ENCODE measurements around the gene CFAP20.
A peak's percentile ranks its signal among the peaks of the same experiment; 100 is the strongest.
"Not testable (repeated sequence)": the region's sequence is repeated elsewhere in the genome, so short reads cannot be mapped to it uniquely, and the experiment has no call there.

Gene CFAP20

DNA sequence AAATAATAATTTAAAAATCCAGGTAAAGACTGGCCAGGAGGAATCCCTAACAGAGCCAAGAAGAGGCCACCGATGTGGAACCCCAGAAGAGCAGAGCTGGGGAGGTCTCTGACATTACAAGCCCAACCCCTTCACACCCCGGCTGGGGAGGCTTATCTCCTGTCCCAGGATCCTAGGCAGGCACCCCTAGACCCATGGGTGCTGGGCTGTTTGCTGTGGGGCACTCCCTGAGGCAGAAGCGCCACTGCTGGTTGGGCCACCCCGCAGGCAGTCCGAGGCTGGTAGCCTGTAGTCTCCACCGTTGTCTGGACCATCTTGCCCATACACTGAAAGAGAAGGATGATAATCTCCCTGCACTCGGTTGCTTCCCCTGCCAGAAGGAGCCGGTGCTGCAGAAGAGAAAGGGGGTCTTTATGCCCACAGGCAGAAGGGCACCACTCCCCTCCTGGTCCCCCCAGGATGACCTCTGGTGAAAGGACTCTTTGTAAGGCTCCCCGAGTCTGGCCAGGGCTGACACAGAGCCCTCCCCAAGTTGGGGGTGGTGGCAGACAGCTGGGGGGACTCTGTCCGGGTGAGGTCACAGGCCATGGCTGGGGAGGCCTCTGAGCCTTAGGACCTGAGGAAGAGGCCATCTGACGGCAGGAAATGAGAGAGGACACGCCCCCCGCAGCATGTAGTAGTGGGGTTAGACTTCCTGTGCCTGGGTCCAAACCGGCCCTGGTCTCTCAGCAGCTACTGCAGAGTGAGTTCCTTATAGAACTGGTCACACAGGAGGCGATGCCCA lies 34.2 kb downstream of the CFAP20 start:
- DNase-seq, result no peak

DNA sequence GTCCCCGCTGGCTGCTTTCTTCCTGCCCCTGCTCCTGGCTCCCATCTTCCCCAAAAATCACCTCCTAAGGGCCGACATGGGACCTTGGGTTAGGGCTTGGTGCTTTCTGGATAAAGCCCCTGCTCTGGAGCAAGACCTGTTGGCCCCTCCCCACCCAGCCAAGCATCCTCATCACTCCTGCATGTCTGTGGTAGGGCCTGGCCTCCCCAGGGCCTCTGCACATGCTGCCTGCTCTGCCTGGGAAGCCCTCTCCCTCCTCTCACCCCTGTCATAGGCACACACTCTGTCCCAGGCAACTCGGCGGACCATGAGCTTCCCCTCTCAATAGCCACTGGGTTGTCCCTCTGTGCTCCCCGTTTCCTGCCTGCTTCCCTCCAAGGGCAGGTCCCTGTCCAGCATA lies 35.2 kb downstream of the CFAP20 start:
- no peak for DNase-seq

DNA sequence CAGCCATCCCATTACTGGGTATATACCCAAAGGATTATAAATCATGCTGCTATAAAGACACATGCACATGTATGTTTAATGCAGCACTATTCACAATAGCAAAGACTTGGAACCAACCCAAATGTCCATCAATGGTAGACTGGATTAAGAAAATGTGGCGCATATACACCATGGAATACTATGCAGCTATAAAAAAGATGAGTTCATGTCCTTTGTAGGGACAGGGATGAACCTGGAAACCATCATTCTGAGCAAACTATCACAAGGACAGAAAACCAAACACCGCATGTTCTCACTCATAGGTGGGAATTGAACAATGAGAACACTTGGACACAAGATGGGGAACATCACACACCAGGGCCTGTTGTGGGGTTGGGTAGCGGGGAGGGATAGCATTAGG lies 38.8 kb downstream of the CFAP20 start:
- DNase-seq, result not testable (repeated sequence)

DNA sequence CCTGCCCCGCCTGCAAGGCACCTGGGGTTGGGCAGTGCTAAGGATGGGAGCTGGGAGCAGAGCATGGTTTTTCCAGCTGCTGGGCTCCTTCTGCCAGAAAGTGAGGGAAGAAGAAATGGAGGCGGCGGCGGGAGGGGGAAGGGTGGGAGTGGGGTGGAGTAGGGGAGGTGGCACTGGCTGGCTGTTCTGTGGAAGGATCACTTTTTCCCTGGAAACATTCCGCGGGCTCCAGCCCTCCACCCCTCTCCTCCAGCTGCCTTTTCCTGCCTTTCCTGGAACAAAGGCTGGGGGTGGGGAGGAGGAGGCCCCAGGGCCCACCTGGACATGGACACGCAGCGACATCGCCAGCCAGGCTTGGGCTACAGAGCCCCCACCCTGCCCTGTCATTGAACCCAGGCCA lies 41.1 kb downstream of the CFAP20 start:
- no peak for DNase-seq

DNA sequence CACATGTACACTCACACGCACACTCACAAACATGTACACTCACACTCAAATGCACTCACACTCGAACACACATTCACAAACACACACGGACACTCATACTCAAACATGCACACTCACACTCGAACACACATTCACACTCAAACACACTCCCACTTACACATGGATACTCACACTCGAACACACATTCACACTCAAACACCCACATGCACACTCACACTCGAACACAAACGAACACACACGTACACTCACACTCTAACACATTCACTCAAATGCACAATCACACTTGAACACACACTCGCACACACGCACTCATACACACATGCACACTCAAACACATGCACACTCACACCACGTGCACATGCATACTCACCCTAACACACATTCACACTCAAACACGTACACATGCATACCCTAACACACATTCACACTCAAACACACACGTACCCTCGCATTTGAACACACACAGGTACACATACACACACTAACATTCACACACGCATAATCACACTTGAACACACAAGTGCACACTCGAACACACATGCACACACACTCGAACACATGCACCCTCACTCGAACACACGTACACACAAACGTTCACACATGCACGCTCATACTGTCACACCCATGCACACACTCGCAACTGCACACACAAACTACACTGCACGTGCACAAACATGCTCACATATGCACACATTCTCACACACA lies 41.8 kb downstream of the CFAP20 start:
- DNase-seq, result no peak

DNA sequence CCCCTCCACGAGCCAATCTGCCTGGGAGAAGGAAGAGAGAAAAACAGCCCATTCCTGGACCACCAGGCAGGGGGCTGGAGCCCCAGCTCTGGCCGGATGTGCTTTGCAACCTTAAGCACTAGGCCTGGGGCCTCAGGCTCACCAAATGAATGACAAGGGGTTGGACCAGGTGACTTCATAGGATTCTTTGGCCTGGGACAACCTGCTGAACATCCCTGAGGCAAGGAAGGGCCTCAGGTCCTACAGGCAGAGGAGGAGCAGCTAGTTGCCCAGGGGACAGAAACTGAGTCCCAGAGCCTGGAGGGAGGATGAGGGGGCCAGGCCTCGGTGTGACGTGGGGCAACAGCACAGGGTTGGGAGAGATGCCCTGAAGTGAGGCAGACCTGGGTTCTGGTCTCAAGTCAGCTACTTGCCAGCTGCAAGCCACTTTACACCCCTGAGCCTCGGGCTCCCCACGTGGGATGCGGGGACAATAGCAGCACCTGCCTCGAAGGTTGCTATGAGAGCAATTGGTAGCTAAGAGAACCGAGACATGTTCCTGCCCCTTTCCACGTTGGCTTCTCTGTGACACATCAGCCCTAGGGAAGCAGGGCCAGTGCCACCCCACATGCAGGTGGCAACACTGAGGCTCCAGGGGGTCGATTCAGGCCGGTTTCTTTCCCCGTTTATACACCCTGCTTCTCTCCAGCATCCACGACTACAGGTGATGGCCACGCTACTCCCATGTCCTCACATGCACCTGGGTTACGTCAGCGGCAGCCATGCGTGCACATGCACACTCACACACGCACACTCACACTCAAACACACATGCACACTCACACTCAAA lies 42.6 kb downstream of the CFAP20 start:
- peak; percentile 74 for DNase-seq

DNA sequence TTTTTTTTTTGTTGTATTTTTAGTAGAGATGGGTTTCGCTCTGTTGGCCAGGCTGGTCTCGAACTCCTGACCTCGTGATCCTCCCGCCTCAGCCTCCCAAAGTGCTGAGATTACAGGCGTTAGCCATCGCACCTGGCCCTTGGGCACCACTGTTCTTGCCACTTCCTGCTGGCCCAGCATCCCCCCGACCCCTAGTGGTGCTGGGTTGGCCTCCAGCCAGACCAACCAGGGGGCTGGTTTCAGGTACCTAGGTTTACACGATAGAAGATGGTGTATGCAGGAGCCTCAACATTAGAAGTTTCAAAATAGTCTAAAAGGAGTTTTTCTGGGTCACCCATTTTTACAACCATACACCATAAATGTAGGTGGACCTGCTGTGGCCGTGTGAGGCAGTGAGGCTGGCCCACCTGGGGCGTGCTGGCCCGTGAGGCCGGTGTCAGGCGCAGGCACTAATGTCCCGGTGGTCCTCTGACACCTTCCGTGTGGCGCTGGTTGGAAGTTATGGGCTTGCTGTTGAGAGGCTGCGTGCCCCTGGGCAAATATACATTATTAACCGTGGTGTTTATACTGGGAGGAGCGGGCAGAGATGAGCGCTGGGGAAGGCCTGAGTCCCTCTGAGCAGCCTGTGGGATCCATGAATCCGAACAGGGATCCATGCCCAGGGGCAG lies 43.5 kb downstream of the CFAP20 start:
- no peak for DNase-seq

DNA sequence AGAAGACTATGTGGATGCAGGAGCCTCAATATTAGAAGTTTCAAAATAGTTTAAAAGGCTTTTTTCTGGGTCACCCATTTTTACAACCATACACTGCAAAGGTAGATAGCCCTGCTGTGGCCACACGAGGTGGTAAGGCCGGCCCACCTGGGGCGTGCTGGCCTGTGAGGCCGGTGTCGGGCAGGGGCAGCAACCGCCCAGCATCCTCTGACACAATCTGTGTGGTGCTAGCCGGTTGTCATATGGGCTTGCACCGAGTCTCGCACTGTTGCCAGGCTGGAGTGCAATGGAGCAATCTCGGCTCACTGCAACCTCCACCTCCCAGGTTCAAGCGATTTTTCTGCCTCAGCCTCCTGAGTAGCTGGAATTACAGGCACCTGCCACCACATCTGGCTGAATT lies 44.0 kb downstream of the CFAP20 start:
- DNase-seq, result no peak

DNA sequence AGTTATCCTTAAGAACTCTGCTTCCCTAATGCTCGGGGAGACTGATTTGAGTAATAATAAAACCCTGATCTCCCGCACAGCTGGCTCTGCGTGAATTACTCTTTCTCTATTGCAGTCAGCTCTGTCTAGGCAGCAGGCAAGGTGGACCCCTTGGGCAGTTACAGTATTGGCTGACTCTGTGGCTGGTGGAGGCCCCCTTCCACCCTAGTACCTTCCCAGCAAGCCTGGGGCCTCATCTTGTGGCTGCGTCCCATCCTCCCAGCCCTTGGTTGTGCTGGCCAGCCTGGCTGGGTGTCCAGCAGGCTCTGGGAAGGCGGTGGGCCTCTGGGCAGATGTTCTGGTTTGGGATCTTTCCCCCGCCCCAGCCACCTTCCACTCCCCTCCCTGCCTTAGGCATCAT lies 44.5 kb downstream of the CFAP20 start:
- no peak for DNase-seq

DNA sequence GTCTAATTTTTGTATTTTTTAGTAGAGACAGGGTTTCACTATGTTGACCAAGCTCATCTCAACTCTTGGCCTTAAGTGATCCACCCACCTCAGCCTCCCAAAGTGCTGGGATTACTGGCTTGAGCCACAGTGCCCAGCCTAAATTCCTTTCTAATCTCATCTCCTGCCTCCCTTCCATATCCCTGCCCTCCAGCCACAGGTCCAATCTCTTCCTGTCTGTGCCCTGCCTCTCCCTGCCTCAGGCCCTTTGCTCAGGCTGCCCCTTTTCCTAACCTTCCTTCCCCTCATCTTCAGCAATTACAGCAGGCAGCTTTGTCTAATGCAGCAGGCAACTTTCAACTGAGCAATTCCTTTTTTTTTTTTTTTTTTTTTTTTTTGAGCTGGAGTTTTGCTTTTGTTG lies 46.8 kb downstream of the CFAP20 start:
- DNase-seq, result no peak

DNA sequence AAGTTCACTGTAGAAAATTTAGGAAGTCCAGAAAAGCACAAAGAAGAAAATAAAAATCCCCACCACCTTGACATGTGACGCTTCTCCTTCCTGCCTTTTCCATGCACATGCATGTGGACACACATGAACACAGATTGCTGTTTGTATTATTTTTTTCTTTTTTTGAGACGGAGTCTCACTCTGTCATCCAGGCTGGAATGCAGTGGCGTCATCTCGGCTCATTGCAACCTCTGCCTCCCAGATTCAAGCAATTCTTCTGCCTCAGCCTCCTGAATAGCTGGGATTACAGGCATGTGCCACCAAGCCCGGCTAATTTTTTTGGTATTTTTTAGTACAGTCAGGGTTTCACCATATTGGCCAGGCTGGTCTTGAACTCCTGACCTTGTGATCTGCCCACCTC lies 48.5 kb downstream of the CFAP20 start:
- not testable (repeated sequence) for DNase-seq

DNA sequence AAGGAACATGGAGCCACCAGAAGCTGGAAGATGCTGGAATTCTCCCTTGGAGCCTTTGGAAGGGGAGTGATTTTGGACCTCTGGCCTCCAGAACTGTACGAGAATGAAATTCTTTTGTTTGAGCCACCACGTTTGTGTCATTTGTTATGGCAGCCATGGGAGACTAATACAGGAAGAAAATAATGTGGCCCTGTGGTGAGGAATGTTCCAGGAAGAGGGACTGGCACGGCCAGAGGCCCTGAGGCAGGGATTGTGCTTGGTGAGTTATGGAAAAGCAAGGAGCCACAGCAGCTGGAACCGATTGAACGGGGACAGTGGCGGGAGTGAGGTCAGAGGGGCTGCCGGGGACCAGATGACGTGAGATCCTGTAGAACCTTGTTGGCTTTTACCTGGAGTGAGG lies 51.4 kb downstream of the CFAP20 start:
- DNase-seq, result no peak

DNA sequence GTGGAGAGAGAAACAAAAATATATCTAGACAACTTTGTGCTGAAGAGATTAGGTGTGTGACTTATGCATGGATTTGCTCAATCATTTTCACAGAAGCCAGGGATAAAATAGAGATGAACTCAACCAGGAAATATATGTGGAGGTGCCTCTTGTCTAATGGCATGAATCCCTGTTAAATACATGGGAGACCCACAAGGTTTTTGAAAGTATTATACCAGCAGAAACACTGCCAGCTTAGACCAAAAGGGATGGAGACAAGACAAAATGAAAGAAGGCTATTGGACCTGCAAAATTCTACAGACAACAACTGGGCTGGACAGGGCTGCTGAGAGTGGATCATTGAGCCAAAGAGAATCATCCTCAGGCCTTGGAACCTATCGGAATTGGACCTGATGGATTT lies 52.7 kb downstream of the CFAP20 start:
- no peak for DNase-seq

DNA sequence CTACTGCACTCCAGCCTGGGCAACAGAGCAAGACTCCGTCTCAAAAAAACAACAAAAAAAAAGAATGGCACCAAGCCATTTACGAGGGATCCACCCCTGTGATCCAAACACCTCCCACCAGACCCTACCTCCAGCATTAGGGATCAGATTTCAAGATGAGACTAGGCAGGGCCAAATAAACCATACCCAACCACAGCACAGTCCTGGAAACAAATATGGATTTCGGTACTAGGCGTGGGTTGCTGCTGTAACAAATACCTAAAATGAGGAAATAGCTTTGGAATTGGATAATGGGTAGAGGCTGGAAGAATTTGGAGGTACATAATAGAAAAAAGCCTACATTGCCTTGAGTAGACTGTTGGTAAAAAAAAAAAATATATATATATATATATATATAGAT lies 54.5 kb downstream of the CFAP20 start:
- DNase-seq, result no peak

DNA sequence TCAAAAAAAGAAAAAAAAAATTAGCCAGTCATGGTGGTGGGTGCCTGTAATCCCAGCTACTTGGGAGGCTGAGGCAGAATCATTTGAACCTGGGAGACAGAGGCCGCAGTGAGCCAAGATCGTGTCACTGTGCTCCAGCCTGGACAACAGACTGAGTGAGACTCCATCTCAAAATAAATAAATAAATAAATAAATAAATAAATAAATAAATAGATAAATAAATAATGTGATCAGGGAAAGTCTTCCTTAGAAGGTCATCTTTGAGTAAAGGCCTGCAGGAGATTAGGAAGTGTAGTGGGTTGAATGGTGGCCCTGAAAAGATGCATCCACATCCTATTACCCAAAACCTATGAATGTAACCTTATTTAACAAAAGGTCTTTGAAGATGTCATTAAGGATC lies 56.1 kb downstream of the CFAP20 start:
- DNase-seq, result not testable (repeated sequence)

DNA sequence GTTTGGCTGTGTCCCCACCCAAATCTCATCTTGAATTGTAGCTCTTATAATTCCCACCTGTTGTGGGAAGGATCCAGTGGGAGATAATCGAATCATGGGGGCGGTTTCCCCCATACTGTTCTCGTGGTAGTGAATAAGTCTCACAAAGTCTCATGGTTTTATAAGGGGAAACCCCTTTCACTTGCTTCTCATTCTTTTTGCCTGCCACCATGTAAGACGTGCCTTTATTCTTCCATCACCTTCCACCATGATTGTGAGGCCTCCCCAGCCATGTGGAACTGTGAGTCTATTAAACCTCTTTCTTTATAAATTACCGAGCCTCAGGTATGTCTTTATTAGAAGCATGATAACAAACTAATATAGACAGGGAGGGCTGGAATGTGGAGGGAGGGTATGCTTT lies 57.0 kb downstream of the CFAP20 start:
- not testable (repeated sequence) for DNase-seq

DNA sequence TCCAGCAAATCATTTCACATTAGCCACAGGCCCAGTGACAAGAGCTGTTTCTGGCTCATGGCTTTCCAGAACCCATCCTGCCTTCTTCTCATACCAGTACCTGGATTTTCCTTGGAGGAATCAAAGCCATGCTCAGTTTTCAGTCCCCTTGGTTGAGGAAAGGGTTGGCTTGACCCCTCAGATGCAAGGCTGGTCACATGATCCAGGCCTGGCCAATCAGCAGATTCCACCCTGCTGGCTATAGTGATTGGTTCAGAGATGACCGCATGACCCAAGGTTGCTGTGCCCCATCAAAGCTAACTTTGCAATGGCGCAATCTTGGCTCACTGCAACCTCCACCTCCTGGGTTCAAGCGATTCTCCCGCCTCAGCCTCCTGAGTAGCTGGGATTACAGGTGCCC lies 58.6 kb downstream of the CFAP20 start:
- DNase-seq, result no peak
